A673 (cell line): ENCODE results near the gene CLEC9A.

Experiments
- EZH2 ChIP-seq: fragments of 200-600 bp; sonication (generic); IDR thresholded peaks from 2 replicates; pipeline ENCODE4 v1.6.1; 2017; ENCODE audit warnings: borderline replicate concordance, low read depth, mild to moderate bottlenecking, mixed read lengths, antibody characterized with exemption, low read length; ENCODE audit not compliant: poor library complexity, severe bottlenecking
- TF ChIP-seq, protein P1 (sequence below): fragments of 300-800, 200-600 bp; sonication (generic); conservative IDR thresholded peaks from 2 replicates; pipeline ENCODE4 v1.5.1; 2017; ENCODE audit warnings: low read depth, mild to moderate bottlenecking, antibody characterized with exemption, low read length, moderate library complexity, mixed read lengths

- TF ChIP-seq, protein P1, sequence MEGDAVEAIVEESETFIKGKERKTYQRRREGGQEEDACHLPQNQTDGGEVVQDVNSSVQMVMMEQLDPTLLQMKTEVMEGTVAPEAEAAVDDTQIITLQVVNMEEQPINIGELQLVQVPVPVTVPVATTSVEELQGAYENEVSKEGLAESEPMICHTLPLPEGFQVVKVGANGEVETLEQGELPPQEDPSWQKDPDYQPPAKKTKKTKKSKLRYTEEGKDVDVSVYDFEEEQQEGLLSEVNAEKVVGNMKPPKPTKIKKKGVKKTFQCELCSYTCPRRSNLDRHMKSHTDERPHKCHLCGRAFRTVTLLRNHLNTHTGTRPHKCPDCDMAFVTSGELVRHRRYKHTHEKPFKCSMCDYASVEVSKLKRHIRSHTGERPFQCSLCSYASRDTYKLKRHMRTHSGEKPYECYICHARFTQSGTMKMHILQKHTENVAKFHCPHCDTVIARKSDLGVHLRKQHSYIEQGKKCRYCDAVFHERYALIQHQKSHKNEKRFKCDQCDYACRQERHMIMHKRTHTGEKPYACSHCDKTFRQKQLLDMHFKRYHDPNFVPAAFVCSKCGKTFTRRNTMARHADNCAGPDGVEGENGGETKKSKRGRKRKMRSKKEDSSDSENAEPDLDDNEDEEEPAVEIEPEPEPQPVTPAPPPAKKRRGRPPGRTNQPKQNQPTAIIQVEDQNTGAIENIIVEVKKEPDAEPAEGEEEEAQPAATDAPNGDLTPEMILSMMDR: no peak
- TF ChIP-seq EZH2: no peak
These were observed 37.5 kb downstream of the CLEC9A start for GRCh38 chr12:10067942-10068341.
